ENCODE data around the gene MYO7B.

GRCh38 chr2:127486247-127487058, 49.0 kb upstream of the MYO7B start:
- TF ChIP-seq, protein P1, sequence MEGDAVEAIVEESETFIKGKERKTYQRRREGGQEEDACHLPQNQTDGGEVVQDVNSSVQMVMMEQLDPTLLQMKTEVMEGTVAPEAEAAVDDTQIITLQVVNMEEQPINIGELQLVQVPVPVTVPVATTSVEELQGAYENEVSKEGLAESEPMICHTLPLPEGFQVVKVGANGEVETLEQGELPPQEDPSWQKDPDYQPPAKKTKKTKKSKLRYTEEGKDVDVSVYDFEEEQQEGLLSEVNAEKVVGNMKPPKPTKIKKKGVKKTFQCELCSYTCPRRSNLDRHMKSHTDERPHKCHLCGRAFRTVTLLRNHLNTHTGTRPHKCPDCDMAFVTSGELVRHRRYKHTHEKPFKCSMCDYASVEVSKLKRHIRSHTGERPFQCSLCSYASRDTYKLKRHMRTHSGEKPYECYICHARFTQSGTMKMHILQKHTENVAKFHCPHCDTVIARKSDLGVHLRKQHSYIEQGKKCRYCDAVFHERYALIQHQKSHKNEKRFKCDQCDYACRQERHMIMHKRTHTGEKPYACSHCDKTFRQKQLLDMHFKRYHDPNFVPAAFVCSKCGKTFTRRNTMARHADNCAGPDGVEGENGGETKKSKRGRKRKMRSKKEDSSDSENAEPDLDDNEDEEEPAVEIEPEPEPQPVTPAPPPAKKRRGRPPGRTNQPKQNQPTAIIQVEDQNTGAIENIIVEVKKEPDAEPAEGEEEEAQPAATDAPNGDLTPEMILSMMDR (IDR thresholded peaks at IDR 0.05), result no peak
- no peak for TF ChIP-seq POLR2A (IDR thresholded peaks at IDR 0.05)

Data from thyroid gland (tissue), 4 donors.